WTC11 (cell line): ENCODE data around the gene MEGF8. TPM values are rescaled to one million over a fixed set of nuclear protein-coding genes. Genes with fewer than 3 reads are reported as not detected.

ENCODE experiments used
- ATAC-seq: fragments of 200-7000 bp; cut with Tn5 transposase; 2 replicates; pipeline ENCODE4 v1.10.0; 2021; ENCODE audit warnings: mild to moderate bottlenecking, moderate library complexity
- CTCF ChIA-PET: fragments of 300-600 bp; sonication (Branson Sonifier 250); formaldehyde crosslinking; loops from one replicate; lab custom pipeline; 2021; ENCODE audit warnings: antibody characterized with exemption; lab: Charles Lee
- POLR2A ChIA-PET: fragments of 350-600 bp; sonication (Branson Sonifier 250); formaldehyde crosslinking; loops from one replicate; lab custom pipeline; 2021; ENCODE audit warnings: antibody characterized with exemption; lab: Charles Lee
- DNase-seq: peaks from one replicate; pipeline ENCODE4 v3.0.0; 2021; ENCODE audit warnings: low spot score
- H3K27ac Mint-ChIP-seq: 2 replicates; pipeline ENCODE4 v1.8.0; 2021; ENCODE audit warnings: mixed read lengths
- H3K27me3 Mint-ChIP-seq: 2 replicates; pipeline ENCODE4 v1.8.0; 2021; ENCODE audit warnings: low read depth, mild to moderate bottlenecking, moderate library complexity, mixed read lengths
- H3K36me3 Mint-ChIP-seq: 2 replicates; pipeline ENCODE4 v1.8.0; 2021; ENCODE audit warnings: mixed read lengths
- H3K4me1 Mint-ChIP-seq: 2 replicates; pipeline ENCODE4 v1.8.0; 2022; ENCODE audit warnings: mixed read lengths
- H3K4me3 Mint-ChIP-seq: 2 replicates; pipeline ENCODE4 v1.8.0; 2021; ENCODE audit warnings: mild to moderate bottlenecking, moderate library complexity, mixed read lengths
- H3K9me3 Mint-ChIP-seq: 2 replicates; pipeline ENCODE4 v1.8.0; 2021; ENCODE audit warnings: mixed read lengths
- CBFB ChIP-seq: sonication (generic); formaldehyde crosslinking; IDR thresholded peaks from 2 replicates; pipeline ENCODE4 v1.8.1; 2022; ENCODE audit warnings: mild to moderate bottlenecking, low read depth, missing genetic modification reagents
- CDX4 ChIP-seq: fragments of 250-450 bp; sonication (Bioruptor Pico); IDR thresholded peaks from 2 replicates; pipeline ENCODE4 v1.9.0; 2021; ENCODE audit warnings: moderate library complexity, mild to moderate bottlenecking, inconsistent platforms, borderline replicate concordance
- CREB1 ChIP-seq: sonication (generic); formaldehyde crosslinking; IDR thresholded peaks from 2 replicates; pipeline ENCODE4 v1.8.0; 2023; ENCODE audit warnings: mild to moderate bottlenecking, missing genetic modification reagents
- E2F4 ChIP-seq: sonication (generic); formaldehyde crosslinking; IDR thresholded peaks from 2 replicates; pipeline ENCODE4 v1.8.1; 2022; ENCODE audit warnings: low read depth, mild to moderate bottlenecking, moderate library complexity, missing genetic modification reagents, borderline replicate concordance
- EMX1 ChIP-seq: fragments of 250-450 bp; sonication (Bioruptor Pico); IDR thresholded peaks from 2 replicates; pipeline ENCODE4 v1.8.0; 2021; ENCODE audit warnings: mild to moderate bottlenecking
- ESRRA ChIP-seq: sonication (generic); formaldehyde crosslinking; IDR thresholded peaks from 2 replicates; pipeline ENCODE4 v1.8.1; 2022; ENCODE audit warnings: mild to moderate bottlenecking, missing genetic modification reagents, borderline replicate concordance
- GRHL2 ChIP-seq: fragments of 250-450 bp; sonication (Bioruptor Pico); IDR thresholded peaks from 2 replicates; pipeline ENCODE4 v1.8.0; 2022; ENCODE audit warnings: mild to moderate bottlenecking, moderate library complexity; ENCODE audit not compliant: insufficient replicate concordance, severe bottlenecking
- IRF2 ChIP-seq: sonication (generic); formaldehyde crosslinking; IDR thresholded peaks from 2 replicates; pipeline ENCODE4 v1.8.0; 2022; ENCODE audit warnings: low read depth, missing genetic modification reagents, borderline replicate concordance
- JUN ChIP-seq: sonication (generic); formaldehyde crosslinking; IDR thresholded peaks from 2 replicates; pipeline ENCODE4 v1.8.0; 2023; ENCODE audit warnings: mild to moderate bottlenecking, missing genetic modification reagents
- NR1H2 ChIP-seq: sonication (generic); formaldehyde crosslinking; IDR thresholded peaks from 2 replicates; pipeline ENCODE4 v1.9.0; 2021; ENCODE audit warnings: mild to moderate bottlenecking, moderate library complexity, missing genetic modification reagents
- NR2C2 ChIP-seq: sonication (generic); formaldehyde crosslinking; IDR thresholded peaks from 2 replicates; pipeline ENCODE4 v1.8.0; 2022; ENCODE audit warnings: mild to moderate bottlenecking, missing genetic modification reagents
- SMAD3 ChIP-seq: sonication (generic); formaldehyde crosslinking; IDR thresholded peaks from 2 replicates; pipeline ENCODE4 v1.8.0; 2022; ENCODE audit warnings: missing genetic modification reagents, mild to moderate bottlenecking, borderline replicate concordance
- SOX15 ChIP-seq: fragments of 250-450 bp; sonication (Bioruptor Pico); IDR thresholded peaks from 2 replicates; pipeline ENCODE4 v1.9.0; 2021; ENCODE audit warnings: mild to moderate bottlenecking
- USF1 ChIP-seq: sonication (generic); formaldehyde crosslinking; IDR thresholded peaks from 2 replicates; pipeline ENCODE4 v1.8.0; 2022; ENCODE audit warnings: mild to moderate bottlenecking, missing genetic modification reagents
- USF2 ChIP-seq: sonication (generic); formaldehyde crosslinking; IDR thresholded peaks from 2 replicates; pipeline ENCODE4 v1.8.1; 2023; ENCODE audit warnings: mild to moderate bottlenecking, missing genetic modification reagents, moderate library complexity
- ZNF263 ChIP-seq: sonication (generic); formaldehyde crosslinking; IDR thresholded peaks from 2 replicates; pipeline ENCODE4 v1.8.1; 2022; ENCODE audit warnings: low read depth, mild to moderate bottlenecking, moderate library complexity, missing genetic modification reagents
- ZNF317 ChIP-seq: sonication (generic); formaldehyde crosslinking; IDR thresholded peaks from 2 replicates; pipeline ENCODE4 v1.8.1; 2023; ENCODE audit warnings: low read depth, mild to moderate bottlenecking, moderate library complexity, missing genetic modification reagents, borderline replicate concordance
- total RNA-seq: library from RNA; stranded (reverse); gene quantifications from 3 replicates; pipeline ENCODE4 v1.2.3, GENCODE V29; 2021
- TF ChIP-seq, protein P1 (sequence below): sonication (generic); formaldehyde crosslinking; IDR thresholded peaks from 2 replicates; pipeline ENCODE4 v1.8.0; 2022; ENCODE audit warnings: mild to moderate bottlenecking, missing genetic modification reagents
- TF ChIP-seq, protein P2 (sequence below): sonication (generic); formaldehyde crosslinking; IDR thresholded peaks from 2 replicates; pipeline ENCODE4 v1.8.1; 2023; ENCODE audit warnings: mild to moderate bottlenecking, missing genetic modification reagents
- TF ChIP-seq, protein P3 (sequence below): sonication (generic); formaldehyde crosslinking; IDR thresholded peaks from 2 replicates; pipeline ENCODE4 v1.8.1; 2022; ENCODE audit warnings: mild to moderate bottlenecking, moderate library complexity, missing genetic modification reagents
- TF ChIP-seq, protein P4 (sequence below): fragments of 250-450 bp; sonication (Bioruptor Pico); IDR thresholded peaks from 2 replicates; pipeline ENCODE4 v1.9.0; 2021; ENCODE audit warnings: mild to moderate bottlenecking

The MEGF8 gene
- total RNA-seq, 1 experiment from 2014 or later: 42.1 TPM

GRCh38 chr19:42392165-42392564 is 66.7 kb downstream of the MEGF8 start:
- Mint-ChIP-seq H3K4me1 (peaks cover 22% of the 10 kb centered on the region), H3K27me3 (peaks cover 53% of the 10 kb centered on the region)

DNA sequence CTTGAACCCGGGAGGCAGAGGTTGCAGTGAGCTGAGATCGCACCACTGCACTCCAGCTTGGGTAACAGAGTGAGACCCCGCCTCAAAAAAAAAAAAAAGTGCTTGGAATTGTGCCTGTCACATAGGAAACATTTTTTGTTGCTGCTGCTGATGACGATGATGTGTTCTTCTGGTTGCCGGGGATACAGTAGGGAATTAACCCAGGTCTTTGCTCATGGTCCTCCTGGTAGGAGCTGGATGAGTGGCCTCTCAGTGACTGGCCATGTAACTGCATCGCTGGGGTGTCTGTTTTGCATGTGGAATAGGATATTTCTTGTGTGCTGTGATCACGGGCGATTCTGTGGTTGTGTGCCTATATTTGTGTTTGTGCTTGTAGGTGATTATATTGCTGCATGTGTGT is 69.3 kb downstream of the MEGF8 start:
- POLR2A ChIA-PET: no interaction called here
- Mint-ChIP-seq H3K4me3 (no peak overlapping the region), H3K27me3 (peaks cover 47% of the 10 kb centered on the region), H3K36me3 (no peaks in the 10 kb centered on the region), H3K27ac (no peak overlapping the region), H3K9me3 (no peaks in the 10 kb centered on the region), H3K4me1 (peaks cover 28% of the 10 kb centered on the region)
- no peak for DNase-seq
- CTCF ChIA-PET: interaction anchor here (2.8 to 2.9 kb wide), 2 partner anchors 24 to 46 kb away, joined by 18 to 21 read pairs; no protein-coding TSS in a partner anchor
- no peak for ATAC-seq
- no peak for TF ChIP-seq NR2C2 (CRISPR knock-in tag)
- no peak for TF ChIP-seq SOX15 (CRISPR knock-in tag)
- no peak for TF ChIP-seq CREB1 (CRISPR knock-in tag)
- no peak for TF ChIP-seq ESRRA (CRISPR knock-in tag)
- no peak for TF ChIP-seq IRF2 (CRISPR knock-in tag)
- TF ChIP-seq CBFB (CRISPR knock-in tag): no peak
- no peak for TF ChIP-seq ZNF263 (CRISPR knock-in tag)
- no peak for TF ChIP-seq USF2 (CRISPR knock-in tag)
- TF ChIP-seq, protein P1, sequence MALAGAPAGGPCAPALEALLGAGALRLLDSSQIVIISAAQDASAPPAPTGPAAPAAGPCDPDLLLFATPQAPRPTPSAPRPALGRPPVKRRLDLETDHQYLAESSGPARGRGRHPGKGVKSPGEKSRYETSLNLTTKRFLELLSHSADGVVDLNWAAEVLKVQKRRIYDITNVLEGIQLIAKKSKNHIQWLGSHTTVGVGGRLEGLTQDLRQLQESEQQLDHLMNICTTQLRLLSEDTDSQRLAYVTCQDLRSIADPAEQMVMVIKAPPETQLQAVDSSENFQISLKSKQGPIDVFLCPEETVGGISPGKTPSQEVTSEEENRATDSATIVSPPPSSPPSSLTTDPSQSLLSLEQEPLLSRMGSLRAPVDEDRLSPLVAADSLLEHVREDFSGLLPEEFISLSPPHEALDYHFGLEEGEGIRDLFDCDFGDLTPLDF: no peak
- no peak for TF ChIP-seq JUN (CRISPR knock-in tag)
- TF ChIP-seq, protein P2, sequence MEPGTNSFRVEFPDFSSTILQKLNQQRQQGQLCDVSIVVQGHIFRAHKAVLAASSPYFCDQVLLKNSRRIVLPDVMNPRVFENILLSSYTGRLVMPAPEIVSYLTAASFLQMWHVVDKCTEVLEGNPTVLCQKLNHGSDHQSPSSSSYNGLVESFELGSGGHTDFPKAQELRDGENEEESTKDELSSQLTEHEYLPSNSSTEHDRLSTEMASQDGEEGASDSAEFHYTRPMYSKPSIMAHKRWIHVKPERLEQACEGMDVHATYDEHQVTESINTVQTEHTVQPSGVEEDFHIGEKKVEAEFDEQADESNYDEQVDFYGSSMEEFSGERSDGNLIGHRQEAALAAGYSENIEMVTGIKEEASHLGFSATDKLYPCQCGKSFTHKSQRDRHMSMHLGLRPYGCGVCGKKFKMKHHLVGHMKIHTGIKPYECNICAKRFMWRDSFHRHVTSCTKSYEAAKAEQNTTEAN (CRISPR knock-in tag): no peak
- no peak for TF ChIP-seq ZNF317 (CRISPR knock-in tag)
- no peak for TF ChIP-seq EMX1
- no peak for TF ChIP-seq CDX4 (CRISPR knock-in tag)

More at GRCh38 chr19:42392165-42392564, 66.7 kb downstream of the MEGF8 start:
- no peak for ATAC-seq
- H3K4me3 Mint-ChIP-seq: no peak overlapping the region
- TF ChIP-seq, protein P3, sequence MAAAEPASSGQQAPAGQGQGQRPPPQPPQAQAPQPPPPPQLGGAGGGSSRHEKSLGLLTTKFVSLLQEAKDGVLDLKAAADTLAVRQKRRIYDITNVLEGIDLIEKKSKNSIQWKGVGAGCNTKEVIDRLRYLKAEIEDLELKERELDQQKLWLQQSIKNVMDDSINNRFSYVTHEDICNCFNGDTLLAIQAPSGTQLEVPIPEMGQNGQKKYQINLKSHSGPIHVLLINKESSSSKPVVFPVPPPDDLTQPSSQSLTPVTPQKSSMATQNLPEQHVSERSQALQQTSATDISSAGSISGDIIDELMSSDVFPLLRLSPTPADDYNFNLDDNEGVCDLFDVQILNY (CRISPR knock-in tag): no peak
- TF ChIP-seq USF1 (CRISPR knock-in tag) (no peak), NR1H2 (CRISPR knock-in tag) (no peak), SMAD3 (no peak), GRHL2 (CRISPR knock-in tag) (no peak), USF2 (CRISPR knock-in tag) (no peak), ZNF263 (CRISPR knock-in tag) (no peak), E2F4 (no peak)
- TF ChIP-seq, protein P2 (CRISPR knock-in tag): no peak
- TF ChIP-seq, protein P4, sequence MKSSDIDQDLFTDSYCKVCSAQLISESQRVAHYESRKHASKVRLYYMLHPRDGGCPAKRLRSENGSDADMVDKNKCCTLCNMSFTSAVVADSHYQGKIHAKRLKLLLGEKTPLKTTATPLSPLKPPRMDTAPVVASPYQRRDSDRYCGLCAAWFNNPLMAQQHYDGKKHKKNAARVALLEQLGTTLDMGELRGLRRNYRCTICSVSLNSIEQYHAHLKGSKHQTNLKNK (CRISPR knock-in tag): no peak
- TF ChIP-seq, all 79 proteins: peak for 0
- no peak overlapping the region for H3K27ac Mint-ChIP-seq
- CTCF ChIA-PET: interaction anchor here (0.8 kb wide), 1 partner anchor 28 kb away, joined by 3 read pairs; no protein-coding TSS in a partner anchor
- no peaks in the 10 kb centered on the region for H3K36me3 Mint-ChIP-seq
- POLR2A ChIA-PET: no interaction called here
- DNase-seq: no peak
- no peaks in the 10 kb centered on the region for H3K9me3 Mint-ChIP-seq
